Loucy (cell line): Measurements from ENCODE around the gene MYDGF.

ENCODE experiments used
- CTCF ChIP-seq: fragments of 200-600 bp; sonication (generic); conservative IDR thresholded peaks from 2 replicates; pipeline ENCODE4 v1.5.1; 2014; ENCODE audit warnings: mild to moderate bottlenecking, antibody characterized with exemption, low read length
- EZH2phosphoT487 ChIP-seq: fragments of 200-600 bp; IDR thresholded peaks from 2 replicates; pipeline ENCODE4 v1.6.1; 2018; ENCODE audit warnings: antibody characterized with exemption, mild to moderate bottlenecking, moderate library complexity, borderline replicate concordance

GRCh38 chr19:4640247-4641000, 29.7 kb downstream of the MYDGF start:
- TF ChIP-seq EZH2phosphoT487 (no peak), CTCF (no peak)
